K562 (cell line): ENCODE data around the gene C11orf98. TPM values are rescaled to one million over a fixed set of nuclear protein-coding genes. Genes with fewer than 3 reads are reported as not detected.

Experiments
- ETV6 ChIP-seq, 3 experiments: fragments of 150-350 bp in 1 of 3; sonication (generic) in 1 of 3; formaldehyde crosslinking in 1 of 3; IDR thresholded peaks; 2 replicates each; pipeline versions ENCODE4 v1.6.1 to v1.8.0; 2014 to 2022; ENCODE audit warnings: borderline replicate concordance in 2 of 3, low read depth in 2 of 3, antibody characterized with exemption in 1 of 3, low read length in 1 of 3, mild to moderate bottlenecking in 1 of 3, missing genetic modification reagents in 1 of 3
- MBD2 ChIP-seq: sonication (generic); IDR thresholded peaks from 2 replicates; pipeline ENCODE4 v1.6.1; 2016; ENCODE audit warnings: low read depth, borderline replicate concordance
- POLR3A ChIP-seq: IDR thresholded peaks from 2 replicates; pipeline ENCODE4 v1.6.1; 2011; ENCODE audit warnings: borderline replicate concordance, mild to moderate bottlenecking, moderate library complexity; ENCODE audit not compliant: insufficient read length, insufficient read depth; ENCODE audit errors: extremely low read depth
- SETDB1 ChIP-seq: IDR thresholded peaks from one replicate; pipeline ENCODE4 v1.6.1; 2012; ENCODE audit warnings: low read length, control low read depth, inconsistent platforms
- THRA ChIP-seq: fragments of 450-650 bp; IDR thresholded peaks from 2 replicates; pipeline ENCODE4 v1.6.1; 2017; ENCODE audit warnings: mild to moderate bottlenecking, moderate library complexity
- XRCC5 ChIP-seq: fragments of 200-400 bp; formaldehyde crosslinking; IDR thresholded peaks from 2 replicates; pipeline ENCODE4 v1.6.1; 2017; ENCODE audit warnings: low read depth, mild to moderate bottlenecking, low read length
- ZBTB7A ChIP-seq: IDR thresholded peaks from 2 replicates; pipeline ENCODE4 v1.6.1; 2011; ENCODE audit warnings: low read depth, mild to moderate bottlenecking, low read length, moderate library complexity, borderline replicate concordance; ENCODE audit not compliant: control insufficient read depth
- ZNF140 ChIP-seq: fragments of 250-450 bp; sonication (Bioruptor Pico); IDR thresholded peaks from 2 replicates; pipeline ENCODE4 v1.8.0; 2021; ENCODE audit warnings: moderate library complexity, mild to moderate bottlenecking, inconsistent platforms
- ZNF175 ChIP-seq: fragments of 200-800 bp; sonication (Bioruptor generic); IDR thresholded peaks from 2 replicates; pipeline ENCODE4 v1.6.1; 2016; ENCODE audit warnings: low read depth, mild to moderate bottlenecking, missing genetic modification characterization, missing compliant biosample characterization
- ZNF3 ChIP-seq: fragments of 250-450 bp; sonication (Bioruptor Pico); IDR thresholded peaks from 2 replicates; pipeline ENCODE4 v1.5.0; 2021; ENCODE audit warnings: mild to moderate bottlenecking, moderate library complexity
- ZNF644 ChIP-seq: fragments of 200-800 bp; sonication (Bioruptor generic); IDR thresholded peaks from 2 replicates; pipeline ENCODE4 v1.6.1; 2016; ENCODE audit warnings: low read depth, missing genetic modification characterization, missing compliant biosample characterization
- ZNF77 ChIP-seq: fragments of 250-450 bp; sonication (Bioruptor Pico); IDR thresholded peaks from 2 replicates; pipeline ENCODE4 v1.5.0; 2020
- polyA plus RNA-seq, 8 experiments: library from polyadenylated mRNA; depleted of rRNA in 4 of 8; stranded (reverse) in 5 of 8; unstranded in 3 of 8; fragments of >200 nt; fragmentation: Nextera tagmentation in 2 of 8; fragmentation: Illumina TruSeq in 1 of 8; extraction: Ambion mirVana in 2 of 8; extraction: Trizol in 1 of 8; gene quantifications; 2 replicates each; pipeline versions ENCODE4 v1.2.1 to v1.2.3, GENCODE V29; 2011 to 2014; ENCODE audit warnings: inconsistent platforms in 1 of 8, missing spikeins in 1 of 8
- total RNA-seq, 7 experiments: library from RNA; depleted of rRNA in 6 of 7; stranded (reverse); fragments of >200 nt in 6 of 7; fragmentation: Illumina TruSeq in 2 of 7; extraction: Trizol in 2 of 7; gene quantifications; 2 replicates each; pipeline versions ENCODE4 v1.2.1 to v1.2.3, GENCODE V29; 2011 to 2021; ENCODE audit warnings: low replicate concordance in 1 of 7
- TF ChIP-seq, protein P1 (sequence below): fragments of 250-450 bp; sonication (Bioruptor Pico); IDR thresholded peaks from 2 replicates; pipeline ENCODE4 v1.8.0; 2022; ENCODE audit warnings: moderate library complexity, mild to moderate bottlenecking, inconsistent platforms

Gene C11orf98
- total and polyA plus RNA-seq, 9 of the 15 experiments (the other 6 are each of a cell fraction or from before 2014, with no cell fraction given): 103 to 352 (median 218) TPM

DNA sequence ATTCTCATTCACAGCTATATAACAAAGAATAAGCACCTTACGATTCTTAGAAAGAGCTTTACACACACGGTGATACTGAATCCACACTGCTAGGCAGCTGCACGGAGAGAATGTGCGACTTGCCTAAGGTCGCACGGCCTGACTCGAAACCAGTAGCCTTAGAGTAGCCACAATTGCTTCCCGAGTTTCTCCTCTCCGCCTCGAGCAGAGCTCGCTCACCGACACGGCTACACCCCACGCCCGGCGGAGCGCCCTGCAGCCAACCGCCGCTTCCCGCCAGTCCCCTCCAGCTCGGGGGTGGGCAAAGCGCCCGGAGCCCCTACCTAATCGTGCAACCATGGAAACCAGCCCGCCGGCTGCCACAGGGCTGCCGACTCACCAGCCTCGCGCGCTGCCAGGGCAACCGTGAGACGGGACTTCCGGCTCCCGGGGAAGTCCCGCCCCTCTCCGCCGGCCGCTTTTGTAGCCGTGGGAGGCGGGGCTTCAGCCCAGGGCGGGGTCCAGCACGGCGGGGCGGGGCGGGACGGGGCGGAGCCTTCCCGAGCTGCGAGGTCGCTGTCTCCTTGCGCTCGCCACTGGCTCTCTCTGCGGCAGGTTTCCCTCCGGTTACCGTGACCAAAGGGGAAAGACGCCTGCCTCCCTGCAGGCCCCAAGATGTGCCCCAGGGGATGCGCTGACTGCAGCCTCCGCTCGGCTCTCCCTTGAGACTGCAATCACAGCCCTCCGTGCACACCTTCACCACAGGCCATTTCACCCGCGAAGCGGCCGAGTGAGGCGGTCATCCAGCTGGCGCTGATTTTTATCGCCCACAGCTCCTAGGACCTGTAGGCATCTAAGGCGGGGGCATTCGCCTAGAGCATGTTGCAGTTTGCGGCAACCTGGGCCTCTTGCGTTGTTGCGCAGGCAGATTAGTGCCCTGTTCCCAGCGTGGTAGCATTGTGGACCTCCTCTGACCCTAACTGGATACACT is 41.2 kb upstream of the C11orf98 start (continued):
- TF ChIP-seq THRA (no peak), MBD2 (no peak), ETV6 (IDR thresholded peaks at IDR 0.05; ENCODE audit: borderline replicate concordance in 1 of 2, low read depth in 2 of 2, low read length in 1 of 2) (no peak), ETV6 (CRISPR knock-in tag; IDR thresholded peaks at IDR 0.05; ENCODE audit: borderline replicate concordance) (0 out of 2 replicates have a peak, but pooled peaks have one; percentile 17), POLR3A (no peak), ZNF140 (no peak), XRCC5 (no peak), ZNF175 (CRISPR knock-in tag) (no peak), ZNF644 (tag) (no peak), ZBTB7A (no peak), SETDB1 (no peak), ZNF3 (CRISPR knock-in tag) (peak; percentile 67; the same call in 1 of the 2 replicates), ZNF77 (CRISPR knock-in tag) (no peak)
- TF ChIP-seq, protein P1, sequence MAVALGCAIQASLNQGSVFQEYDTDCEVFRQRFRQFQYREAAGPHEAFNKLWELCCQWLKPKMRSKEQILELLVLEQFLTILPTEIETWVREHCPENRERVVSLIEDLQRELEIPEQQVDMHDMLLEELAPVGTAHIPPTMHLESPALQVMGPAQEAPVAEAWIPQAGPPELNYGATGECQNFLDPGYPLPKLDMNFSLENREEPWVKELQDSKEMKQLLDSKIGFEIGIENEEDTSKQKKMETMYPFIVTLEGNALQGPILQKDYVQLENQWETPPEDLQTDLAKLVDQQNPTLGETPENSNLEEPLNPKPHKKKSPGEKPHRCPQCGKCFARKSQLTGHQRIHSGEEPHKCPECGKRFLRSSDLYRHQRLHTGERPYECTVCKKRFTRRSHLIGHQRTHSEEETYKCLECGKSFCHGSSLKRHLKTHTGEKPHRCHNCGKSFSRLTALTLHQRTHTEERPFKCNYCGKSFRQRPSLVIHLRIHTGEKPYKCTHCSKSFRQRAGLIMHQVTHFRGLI (CRISPR knock-in tag): no peak
